Lower lobe of right lung (tissue), 2 donors: ENCODE measurements around the gene CHD5. TPM values are rescaled to one million over a fixed set of nuclear protein-coding genes. Genes with fewer than 3 reads are reported as not detected.
A peak's percentile ranks its signal among the peaks of the same experiment; 100 is the strongest.

Experiments
- ATAC-seq, 2 donors: fragments of 200-7000 bp; cut with Tn5 transposase; one replicate each; pipeline ENCODE4 v1.9.1; 2020 to 2022; ENCODE audit warnings: mild to moderate bottlenecking in 2 of 2, moderate library complexity in 2 of 2
- DNase-seq: peaks from one replicate; pipeline ENCODE4 v3.0.0-alpha.2; 2020
- H3K27ac ChIP-seq: fragments of 200-600 bp; one replicate; pipeline ENCODE4 v1.8.0; 2022
- H3K27me3 ChIP-seq: fragments of 200-600 bp; one replicate; pipeline ENCODE4 v1.8.0; 2022; ENCODE audit warnings: low read depth
- H3K36me3 ChIP-seq: fragments of 200-600 bp; one replicate; pipeline ENCODE4 v1.8.0; 2022; ENCODE audit warnings: mild to moderate bottlenecking
- H3K4me1 ChIP-seq: fragments of 200-600 bp; one replicate; pipeline ENCODE4 v1.8.0; 2022
- H3K4me3 ChIP-seq: fragments of 200-600 bp; one replicate; pipeline ENCODE4 v1.8.0; 2022; ENCODE audit warnings: mild to moderate bottlenecking
- H3K9me3 ChIP-seq: fragments of 200-600 bp; one replicate; pipeline ENCODE4 v1.8.0; 2022
- intact Hi-C: fragments of 100-400 bp; cut with DNase I; formaldehyde crosslinking; loops from one replicate; pipeline ENCODE4 v1.11.0; 2022
- total RNA-seq: library from RNA; stranded (reverse); fragmentation: NEBNext Ultra II Directional; extraction: Animal tissue kit (Norgen Biotek cat#: 25700); gene quantifications from one replicate; pipeline ENCODE4 v1.2.1, GENCODE V29; 2021
- TF ChIP-seq, protein P1 (sequence below): fragments of 200-600 bp; IDR thresholded peaks from one replicate; pipeline ENCODE4 v1.8.0; 2022; ENCODE audit warnings: antibody characterized with exemption, mild to moderate bottlenecking
- donor health status: DM: no; HTN: yes; CAD: no; lungs with severe emphysema.

Gene CHD5
- total RNA-seq, 1 donor from 2014 or later = 0.56 TPM

DNA sequence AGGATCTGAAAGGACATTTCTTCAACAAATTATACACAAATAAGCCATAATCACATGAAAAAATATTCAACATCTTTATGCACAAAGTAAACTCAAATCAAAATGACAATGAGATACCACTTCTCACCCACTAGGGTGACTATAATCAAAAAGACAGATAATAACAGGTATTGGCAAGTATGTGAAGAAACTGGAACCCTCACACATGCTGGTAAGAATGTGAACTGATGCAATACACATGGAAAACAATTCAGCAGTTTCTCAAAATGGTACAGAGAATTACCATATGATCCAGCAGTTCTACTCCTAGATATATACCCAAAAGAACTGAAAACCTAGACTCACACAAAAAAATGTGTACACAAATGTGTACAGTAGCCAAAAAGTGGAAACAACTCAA lies 62.5 kb downstream of the CHD5 start:
- Histone ChIP-seq H3K27me3 (no peaks in the 10 kb centered on the region), H3K4me3 (no peak overlapping the region), H3K9me3 (peaks cover 7% of the 10 kb centered on the region), H3K4me1 (no peaks in the 10 kb centered on the region), H3K36me3 (no peaks in the 10 kb centered on the region), H3K27ac (no peak overlapping the region)
- ATAC-seq (no peak), DNase-seq (no peak)
- intact Hi-C loops = no loop called here
- TF ChIP-seq, protein P1, sequence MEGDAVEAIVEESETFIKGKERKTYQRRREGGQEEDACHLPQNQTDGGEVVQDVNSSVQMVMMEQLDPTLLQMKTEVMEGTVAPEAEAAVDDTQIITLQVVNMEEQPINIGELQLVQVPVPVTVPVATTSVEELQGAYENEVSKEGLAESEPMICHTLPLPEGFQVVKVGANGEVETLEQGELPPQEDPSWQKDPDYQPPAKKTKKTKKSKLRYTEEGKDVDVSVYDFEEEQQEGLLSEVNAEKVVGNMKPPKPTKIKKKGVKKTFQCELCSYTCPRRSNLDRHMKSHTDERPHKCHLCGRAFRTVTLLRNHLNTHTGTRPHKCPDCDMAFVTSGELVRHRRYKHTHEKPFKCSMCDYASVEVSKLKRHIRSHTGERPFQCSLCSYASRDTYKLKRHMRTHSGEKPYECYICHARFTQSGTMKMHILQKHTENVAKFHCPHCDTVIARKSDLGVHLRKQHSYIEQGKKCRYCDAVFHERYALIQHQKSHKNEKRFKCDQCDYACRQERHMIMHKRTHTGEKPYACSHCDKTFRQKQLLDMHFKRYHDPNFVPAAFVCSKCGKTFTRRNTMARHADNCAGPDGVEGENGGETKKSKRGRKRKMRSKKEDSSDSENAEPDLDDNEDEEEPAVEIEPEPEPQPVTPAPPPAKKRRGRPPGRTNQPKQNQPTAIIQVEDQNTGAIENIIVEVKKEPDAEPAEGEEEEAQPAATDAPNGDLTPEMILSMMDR = no peak

DNA sequence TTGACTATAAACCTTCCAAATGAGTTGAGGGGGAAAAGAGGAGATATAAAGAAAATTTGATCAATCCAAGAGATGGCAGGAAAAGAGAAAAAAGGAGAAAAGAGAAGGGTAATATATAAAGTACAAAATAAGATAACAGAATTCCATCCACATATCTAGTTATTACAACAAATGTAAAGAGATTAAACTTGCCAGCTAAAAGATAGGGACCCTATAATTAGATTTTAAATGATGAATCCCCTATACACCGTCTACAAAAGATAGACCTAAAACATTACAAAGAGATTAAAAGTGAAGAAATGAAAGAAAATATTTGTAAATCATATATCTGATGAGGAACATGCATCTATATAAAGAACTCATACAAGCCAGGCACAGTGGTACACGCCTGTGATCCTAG lies 63.1 kb downstream of the CHD5 start:
- peaks cover 7% of the 10 kb centered on the region for H3K9me3 ChIP-seq
- TF ChIP-seq, protein P1 = no peak
- no peaks in the 10 kb centered on the region for H3K4me1 ChIP-seq
- H3K27me3 ChIP-seq = no peaks in the 10 kb centered on the region
- H3K27ac ChIP-seq = no peak overlapping the region
- ATAC-seq (no peak), DNase-seq (no peak)
- intact Hi-C loops = no loop called here
- H3K4me3 ChIP-seq = no peak overlapping the region
- no peaks in the 10 kb centered on the region for H3K36me3 ChIP-seq

DNA sequence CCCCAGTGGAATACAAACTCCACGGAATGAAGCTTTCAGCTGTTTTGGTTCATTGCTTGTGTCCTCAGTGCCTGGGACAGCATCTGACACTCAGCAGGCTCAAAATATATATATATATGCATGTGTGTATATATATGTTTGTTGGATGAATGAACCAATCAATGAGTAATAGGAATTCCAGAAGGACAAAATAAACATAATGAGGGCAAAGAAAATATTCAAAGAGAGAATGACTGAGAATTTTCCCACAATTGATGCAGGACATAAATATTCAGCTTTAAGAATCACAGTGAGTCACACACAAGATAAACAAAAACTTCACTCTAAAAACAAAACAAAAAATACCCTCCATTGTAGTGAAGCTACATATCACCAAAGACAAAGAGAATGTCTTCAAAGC lies 64.0 kb downstream of the CHD5 start:
- peaks cover 6% of the 10 kb centered on the region for H3K27me3 ChIP-seq
- peaks cover 7% of the 10 kb centered on the region for H3K9me3 ChIP-seq
- H3K27ac ChIP-seq = no peak overlapping the region
- intact Hi-C loops = no loop called here
- DNase-seq (no peak), ATAC-seq (no peak)
- TF ChIP-seq, protein P1 = no peak
- H3K36me3 ChIP-seq = no peaks in the 10 kb centered on the region
- H3K4me1 ChIP-seq = no peaks in the 10 kb centered on the region
- no peak overlapping the region for H3K4me3 ChIP-seq

DNA sequence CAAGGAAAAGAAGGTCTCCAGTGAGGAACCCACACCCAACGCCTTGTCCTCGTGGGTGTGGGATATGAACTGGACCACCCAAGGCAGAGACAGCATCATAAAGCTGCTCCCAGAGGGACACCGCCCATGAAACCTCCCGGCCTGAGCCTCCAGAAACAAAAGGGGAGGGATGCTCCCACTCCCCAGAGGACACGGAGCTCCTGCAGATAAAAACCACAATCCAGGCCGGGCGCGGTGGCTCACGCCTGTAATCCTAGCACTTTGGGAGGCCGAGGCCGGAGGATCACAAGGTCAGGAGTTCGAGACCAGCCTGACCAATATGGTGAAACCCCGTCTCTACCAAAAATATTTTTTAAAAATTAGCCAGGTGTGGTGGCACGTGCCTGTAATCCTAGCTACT lies 66.4 kb downstream of the CHD5 start:
- no peak overlapping the region for H3K27ac ChIP-seq
- no peaks in the 10 kb centered on the region for H3K4me1 ChIP-seq
- peaks cover 7% of the 10 kb centered on the region for H3K9me3 ChIP-seq
- peaks cover 23% of the 10 kb centered on the region for H3K27me3 ChIP-seq
- DNase-seq = peak; percentile 33
- TF ChIP-seq, protein P1 = no peak
- no peak for ATAC-seq
- H3K4me3 ChIP-seq = no peak overlapping the region
- H3K36me3 ChIP-seq = no peaks in the 10 kb centered on the region
- intact Hi-C loops = no loop called here

DNA sequence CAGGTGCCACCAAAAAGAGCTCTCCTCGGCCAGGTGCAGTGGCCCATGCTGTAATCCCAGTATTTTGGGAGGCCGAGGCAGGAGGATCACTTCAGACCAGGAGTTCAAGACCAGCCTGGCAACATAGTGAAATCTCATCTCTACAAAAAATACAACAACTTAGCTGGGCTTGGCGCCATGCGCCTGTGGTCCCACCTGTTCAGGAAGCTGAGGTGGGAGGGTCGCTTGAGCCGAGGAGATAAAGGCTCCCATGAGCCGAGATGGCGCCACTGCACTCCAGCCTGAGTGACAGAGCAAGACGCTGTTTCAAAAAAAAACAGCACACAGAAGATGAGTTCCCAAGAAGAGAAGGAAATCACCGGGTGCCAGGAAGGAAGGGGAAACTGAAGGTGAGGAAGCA lies 67.0 kb downstream of the CHD5 start:
- H3K27me3 ChIP-seq = peaks cover 28% of the 10 kb centered on the region
- TF ChIP-seq, protein P1 = no peak
- H3K36me3 ChIP-seq = no peaks in the 10 kb centered on the region
- intact Hi-C loops = no loop called here
- no peaks in the 10 kb centered on the region for H3K4me1 ChIP-seq
- no peak overlapping the region for H3K4me3 ChIP-seq
- ATAC-seq (no peak), DNase-seq (peak; percentile 34)
- H3K9me3 ChIP-seq = peaks cover 7% of the 10 kb centered on the region
- H3K27ac ChIP-seq = no peak overlapping the region

DNA sequence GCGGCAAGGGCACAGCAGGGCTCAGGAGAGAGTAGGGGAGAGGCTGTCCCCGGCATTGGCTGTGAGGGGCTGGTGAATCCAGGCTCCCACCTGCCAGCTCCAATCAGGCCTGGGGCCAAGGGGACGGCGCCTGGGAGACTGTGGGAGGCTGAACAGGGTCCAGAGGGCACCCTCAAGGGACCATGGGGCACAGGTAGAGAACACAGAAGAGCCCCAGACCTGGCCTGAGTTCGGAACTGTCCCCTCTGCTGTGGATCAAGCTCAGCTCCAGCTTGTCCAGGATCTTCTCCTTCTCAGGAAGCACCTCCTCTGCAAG lies 67.5 kb downstream of the CHD5 start:
- peaks cover 5% of the 10 kb centered on the region for H3K9me3 ChIP-seq
- TF ChIP-seq, protein P1 = no peak
- DNase-seq = peak; percentile 24
- H3K4me3 ChIP-seq = no peak overlapping the region
- H3K36me3 ChIP-seq = no peaks in the 10 kb centered on the region
- intact Hi-C loops = no loop called here
- no peaks in the 10 kb centered on the region for H3K4me1 ChIP-seq
- no peak overlapping the region for H3K27ac ChIP-seq
- peaks cover 28% of the 10 kb centered on the region for H3K27me3 ChIP-seq
- ATAC-seq = no peak
